Keratinocyte (primary cell): Measurements from ENCODE around the gene SMC3.
"Not testable (repeated sequence)": the region's sequence is repeated elsewhere in the genome, so short reads cannot be mapped to it uniquely, and the experiment has no call there.

Source experiments
- CTCF ChIP-seq, 3 experiments: IDR thresholded peaks in 1 of 3; conservative IDR thresholded peaks in 1 of 3; optimal IDR thresholded peaks in 1 of 3; 2 replicates in 2 of 3; 3 replicates in 1 of 3; pipeline versions ENCODE3 to v1.5.1; 2011; ENCODE audit warnings: low read length in 3 of 3, mild to moderate bottlenecking in 3 of 3, moderate library complexity in 2 of 3, control low read depth in 1 of 3, inconsistent platforms in 1 of 3; ENCODE audit not compliant: insufficient read depth in 2 of 3; ENCODE audit errors: extremely low read depth in 1 of 3
- EZH2 ChIP-seq: IDR thresholded peaks from one replicate; pipeline ENCODE4 v1.6.1; 2012; ENCODE audit warnings: inconsistent platforms, mild to moderate bottlenecking, low read length, moderate library complexity

GRCh38 chr10:110639046-110639445 lies 71.6 kb downstream of the SMC3 start:
- TF ChIP-seq CTCF (optimal IDR thresholded peaks at IDR 0.05 in 1 of 3, IDR thresholded peaks at IDR 0.05 in 1 of 3, conservative IDR thresholded peaks at IDR 0.05 in 1 of 3; ENCODE audit: extremely low read depth in 1 of 3, insufficient read depth in 2 of 3, low read length in 3 of 3); EZH2: not testable (repeated sequence)
